Measurements from ENCODE around the gene CRIP2.
A peak's percentile ranks its signal among the peaks of the same experiment; 100 is the strongest.

The CRIP2 gene

DNA sequence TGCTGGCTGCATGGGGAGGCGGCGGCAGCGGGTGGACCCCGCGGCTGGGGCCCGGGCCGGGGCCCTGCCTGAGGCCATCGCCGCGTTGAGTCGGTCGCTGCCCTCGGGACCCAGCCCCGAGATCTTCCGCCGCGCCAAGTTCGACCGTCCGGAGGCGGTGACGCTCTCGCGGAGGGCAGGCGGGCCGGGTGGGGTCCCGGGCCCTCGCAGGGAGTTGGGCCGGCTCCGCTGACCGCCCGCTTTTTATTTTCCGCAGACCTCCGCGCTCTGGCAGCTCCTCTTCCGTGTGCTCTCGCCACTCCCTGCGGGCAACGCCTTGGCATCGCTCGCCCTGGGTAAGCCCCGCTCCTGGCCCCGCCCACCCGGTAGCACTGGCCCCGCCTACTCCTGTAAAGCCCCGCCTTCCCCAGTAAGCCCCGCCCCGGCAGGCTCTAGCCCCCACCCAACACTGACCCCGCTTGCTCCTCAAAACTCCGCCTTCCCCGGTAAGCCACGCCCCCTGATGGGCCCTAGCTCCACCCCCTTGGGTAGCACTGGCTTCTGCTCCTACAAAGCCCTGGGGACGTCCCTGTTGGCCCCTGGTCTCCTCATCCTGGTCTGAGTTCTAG lies 16.8 kb downstream of the CRIP2 start:
- Mint-ChIP-seq H3K36me3 (no peaks in the 10 kb centered on the region), H3K27me3 (no peaks in the 10 kb centered on the region), H3K9me3 (ENCODE audit: low read depth) (no peaks in the 10 kb centered on the region), H3K4me3 (peak overlapping the region; percentile 87), H3K27ac (peak overlapping the region; percentile 41), H3K4me1 (ENCODE audit: low read depth) (peaks cover 15% of the 10 kb centered on the region)

GRCh38 chr14:105492031-105492970 lies 17.7 kb downstream of the CRIP2 start:
- Mint-ChIP-seq H3K4me3 (peak overlapping the region; percentile 87), H3K36me3 (no peaks in the 10 kb centered on the region), H3K27ac (peak overlapping the region; percentile 41), H3K27me3 (no peaks in the 10 kb centered on the region), H3K9me3 (ENCODE audit: low read depth) (no peaks in the 10 kb centered on the region), H3K4me1 (ENCODE audit: low read depth) (peaks cover 15% of the 10 kb centered on the region)

GRCh38 chr14:105492971-105493871 lies 18.6 kb downstream of the CRIP2 start:
- H3K36me3 Mint-ChIP-seq = no peaks in the 10 kb centered on the region
- no peaks in the 10 kb centered on the region for H3K9me3 Mint-ChIP-seq (ENCODE audit: low read depth)
- H3K27ac Mint-ChIP-seq = no peak overlapping the region
- H3K4me1 Mint-ChIP-seq (ENCODE audit: low read depth) = peaks cover 12% of the 10 kb centered on the region
- H3K27me3 Mint-ChIP-seq = no peaks in the 10 kb centered on the region
- H3K4me3 Mint-ChIP-seq = peak overlapping the region; percentile 27

DNA sequence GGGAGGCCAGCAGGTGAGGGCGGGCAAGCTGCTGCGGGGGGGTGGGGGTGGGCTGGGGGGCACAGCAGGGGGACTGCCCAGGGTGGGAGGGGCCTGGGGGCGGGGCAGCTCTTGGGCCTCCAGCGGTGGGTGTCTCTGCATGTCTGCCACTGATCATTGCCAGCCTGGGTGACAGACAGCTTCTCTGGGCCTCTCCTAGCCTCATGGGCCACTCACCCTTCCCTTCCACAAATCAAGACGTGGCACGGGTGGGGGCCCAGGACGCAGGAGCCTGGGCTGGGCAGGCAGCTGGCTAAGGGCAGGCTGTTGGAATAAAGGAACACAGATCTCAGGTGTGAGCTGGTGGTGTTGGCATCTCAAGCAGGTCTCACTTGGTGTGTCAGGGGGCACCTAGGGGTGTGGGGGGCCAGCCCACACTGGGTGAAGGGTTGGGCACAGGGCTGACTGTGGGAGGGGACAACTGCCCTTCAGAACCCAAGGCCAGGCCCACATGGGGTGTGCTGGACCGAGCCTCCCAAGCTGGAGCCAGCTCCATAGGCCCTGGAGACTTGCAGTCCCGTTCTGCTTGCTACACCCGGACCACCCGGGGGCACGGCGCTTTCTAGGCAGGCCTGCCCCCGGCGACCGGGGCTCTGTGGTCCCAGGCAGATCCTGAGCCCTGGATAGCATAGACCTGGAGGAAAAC lies 19.4 kb downstream of the CRIP2 start:
- peaks cover 10% of the 10 kb centered on the region for H3K4me1 Mint-ChIP-seq (ENCODE audit: low read depth)
- no peaks in the 10 kb centered on the region for H3K36me3 Mint-ChIP-seq
- H3K27ac Mint-ChIP-seq = no peak overlapping the region
- no peaks in the 10 kb centered on the region for H3K27me3 Mint-ChIP-seq
- H3K9me3 Mint-ChIP-seq (ENCODE audit: low read depth) = no peaks in the 10 kb centered on the region
- H3K4me3 Mint-ChIP-seq = no peak overlapping the region

GRCh38 chr14:105494606-105494929 lies 19.9 kb downstream of the CRIP2 start:
- Mint-ChIP-seq H3K4me3 (no peak overlapping the region), H3K27ac (no peak overlapping the region)

DNA sequence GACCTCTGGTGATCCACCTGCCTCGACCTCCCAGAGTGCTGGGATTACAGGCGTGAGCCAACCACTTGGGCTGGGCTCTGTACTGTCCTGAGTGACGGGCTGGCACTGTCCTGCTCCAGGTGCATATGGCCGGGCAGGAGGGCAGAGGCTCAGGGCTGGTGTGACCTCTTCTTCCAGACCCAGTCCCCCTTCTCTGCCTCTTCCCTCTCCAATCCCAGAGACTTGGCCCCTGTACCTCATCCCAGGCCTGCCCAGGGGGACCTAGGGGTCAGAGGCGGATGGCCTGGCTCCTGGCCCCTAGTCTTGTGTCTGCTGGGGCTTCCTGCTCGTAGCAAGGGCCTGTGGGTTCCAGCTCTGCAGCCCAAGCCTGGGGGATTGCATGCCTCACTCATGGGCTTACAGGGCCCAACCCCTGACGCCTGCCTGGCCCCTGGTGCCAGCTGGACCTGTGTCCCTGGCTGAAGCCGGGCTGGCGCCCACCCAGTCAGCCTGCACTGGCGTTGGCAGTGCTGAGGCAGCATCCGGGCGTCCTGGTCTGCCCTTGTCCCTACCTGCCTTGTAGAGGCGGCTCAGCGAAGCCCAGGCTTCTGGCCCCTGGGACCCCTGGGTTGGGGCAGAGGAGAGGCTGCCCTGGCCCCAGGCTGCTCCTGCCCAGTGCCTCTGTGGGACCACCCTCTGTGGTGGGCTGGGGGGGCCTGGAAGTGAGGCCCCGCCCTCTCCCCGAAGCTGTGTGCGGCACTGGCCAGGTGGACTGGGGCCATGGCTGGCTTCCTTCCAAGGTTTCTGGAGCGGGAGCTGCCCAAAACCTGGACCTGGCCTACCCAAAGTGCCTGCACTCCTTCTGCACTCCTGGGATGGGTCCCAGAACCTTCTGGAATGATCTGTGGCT lies 20.7 kb downstream of the CRIP2 start:
- H3K9me3 Mint-ChIP-seq (ENCODE audit: low read depth) = no peaks in the 10 kb centered on the region
- no peaks in the 10 kb centered on the region for H3K27me3 Mint-ChIP-seq
- no peak overlapping the region for H3K4me3 Mint-ChIP-seq

More at GRCh38 chr14:105494606-105494929, 19.9 kb downstream of the CRIP2 start:
- Mint-ChIP-seq H3K36me3 (no peaks in the 10 kb centered on the region), H3K4me1 (ENCODE audit: low read depth) (peaks cover 4% of the 10 kb centered on the region), H3K9me3 (ENCODE audit: low read depth) (no peaks in the 10 kb centered on the region), H3K27me3 (no peaks in the 10 kb centered on the region)

DNA sequence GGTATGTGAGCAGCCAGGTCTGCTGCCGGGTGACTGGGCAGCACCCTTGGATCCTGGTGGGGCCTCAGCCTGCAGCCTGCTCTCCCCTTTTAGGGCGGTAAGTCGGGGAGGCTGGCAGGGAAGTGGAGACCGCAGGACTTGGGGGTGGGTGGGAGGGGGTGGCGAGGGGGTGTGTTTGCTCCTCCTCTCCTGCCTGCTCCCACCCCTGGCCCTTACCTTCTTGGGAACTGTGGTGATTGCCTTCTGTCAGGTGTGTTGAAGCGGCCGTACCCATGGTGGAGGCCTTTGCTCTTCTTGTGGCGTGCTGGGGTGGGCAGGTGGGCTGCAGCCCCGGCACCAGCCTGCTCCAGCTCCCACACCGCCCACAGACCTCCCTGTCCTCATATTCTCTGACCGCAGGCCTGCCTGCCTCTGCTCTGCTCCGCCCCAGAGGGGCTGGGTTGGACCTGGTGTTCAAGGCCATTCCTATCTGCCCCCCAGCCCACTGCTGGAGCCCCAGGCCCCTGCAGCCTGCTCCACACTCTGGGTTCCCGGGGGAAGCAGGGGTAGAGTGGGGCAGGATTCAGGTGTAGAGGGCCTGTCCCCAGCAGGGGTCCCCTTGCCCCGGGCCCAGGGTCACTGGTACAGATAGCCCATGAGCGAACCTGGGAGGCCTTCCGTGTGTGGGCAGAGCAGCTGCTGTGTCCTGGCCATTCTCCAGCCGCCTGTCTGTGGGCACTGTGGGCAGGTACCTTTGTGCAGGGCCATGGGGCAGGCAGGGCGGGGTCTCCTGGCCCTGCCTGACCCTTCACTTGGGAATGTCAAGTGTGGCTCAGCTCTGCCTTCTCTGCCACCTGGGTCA lies 21.6 kb downstream of the CRIP2 start:
- Mint-ChIP-seq H3K27me3 (no peaks in the 10 kb centered on the region), H3K9me3 (ENCODE audit: low read depth) (no peaks in the 10 kb centered on the region), H3K27ac (no peak overlapping the region), H3K36me3 (no peaks in the 10 kb centered on the region), H3K4me1 (ENCODE audit: low read depth) (peaks cover 3% of the 10 kb centered on the region), H3K4me3 (no peak overlapping the region)

More for the DNA sequence above, 20.7 kb downstream of the CRIP2 start:
- no peaks in the 10 kb centered on the region for H3K36me3 Mint-ChIP-seq
- H3K27ac Mint-ChIP-seq = no peak overlapping the region
- peaks cover 3% of the 10 kb centered on the region for H3K4me1 Mint-ChIP-seq (ENCODE audit: low read depth)

GRCh38 chr14:105496831-105497591 lies 22.4 kb downstream of the CRIP2 start:
- H3K36me3 Mint-ChIP-seq = no peaks in the 10 kb centered on the region
- H3K9me3 Mint-ChIP-seq (ENCODE audit: low read depth) = no peaks in the 10 kb centered on the region
- H3K27me3 Mint-ChIP-seq = no peaks in the 10 kb centered on the region
- H3K4me1 Mint-ChIP-seq (ENCODE audit: low read depth) = no peaks in the 10 kb centered on the region
- no peak overlapping the region for H3K4me3 Mint-ChIP-seq
- no peak overlapping the region for H3K27ac Mint-ChIP-seq

DNA sequence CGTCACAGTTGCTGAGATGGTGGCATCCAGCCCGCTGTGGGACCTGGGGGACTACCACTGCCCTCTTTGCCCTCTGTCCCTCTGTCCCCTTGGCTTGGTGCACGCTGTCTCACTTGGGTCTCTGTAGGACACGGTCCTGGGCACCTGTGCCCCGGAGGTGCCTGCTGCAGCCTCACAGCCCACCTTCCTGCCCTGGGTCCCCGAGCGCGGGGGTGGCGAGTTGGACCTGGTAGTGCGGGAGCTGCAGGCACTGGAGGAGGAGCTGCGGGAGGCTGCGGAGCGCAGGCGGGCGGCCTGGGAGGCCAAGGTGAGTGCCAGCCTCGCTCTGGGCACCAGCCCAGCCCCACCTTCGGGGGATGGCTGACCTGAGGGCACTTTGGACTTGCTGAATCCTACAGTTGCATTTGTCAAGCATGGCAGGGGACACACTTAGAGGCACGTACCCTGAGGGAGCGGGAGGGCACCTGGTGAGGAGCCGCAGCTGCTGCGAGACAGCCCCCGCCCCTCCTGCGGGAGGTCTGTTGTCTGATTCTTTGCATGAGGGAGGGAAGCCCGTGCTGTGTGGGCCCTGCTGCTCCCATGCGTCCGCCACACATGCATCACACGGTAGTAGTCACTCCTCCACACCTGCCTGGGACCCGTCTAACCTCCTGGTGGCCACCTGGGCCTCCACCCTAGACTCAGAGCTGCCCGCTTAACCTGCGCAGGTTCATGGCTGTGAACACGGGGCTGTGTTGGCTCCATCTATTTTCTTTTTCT lies 23.2 kb downstream of the CRIP2 start:
- no peaks in the 10 kb centered on the region for H3K36me3 Mint-ChIP-seq
- no peak overlapping the region for H3K4me3 Mint-ChIP-seq
- no peaks in the 10 kb centered on the region for H3K9me3 Mint-ChIP-seq (ENCODE audit: low read depth)
- no peaks in the 10 kb centered on the region for H3K4me1 Mint-ChIP-seq (ENCODE audit: low read depth)
- H3K27ac Mint-ChIP-seq = no peak overlapping the region
- H3K27me3 Mint-ChIP-seq = no peaks in the 10 kb centered on the region

GRCh38 chr14:105498430-105499255 lies 24.0 kb downstream of the CRIP2 start:
- Mint-ChIP-seq H3K36me3 (no peaks in the 10 kb centered on the region), H3K27me3 (no peaks in the 10 kb centered on the region), H3K9me3 (ENCODE audit: low read depth) (no peaks in the 10 kb centered on the region), H3K4me1 (ENCODE audit: low read depth) (no peaks in the 10 kb centered on the region), H3K4me3 (no peak overlapping the region), H3K27ac (no peak overlapping the region)

DNA sequence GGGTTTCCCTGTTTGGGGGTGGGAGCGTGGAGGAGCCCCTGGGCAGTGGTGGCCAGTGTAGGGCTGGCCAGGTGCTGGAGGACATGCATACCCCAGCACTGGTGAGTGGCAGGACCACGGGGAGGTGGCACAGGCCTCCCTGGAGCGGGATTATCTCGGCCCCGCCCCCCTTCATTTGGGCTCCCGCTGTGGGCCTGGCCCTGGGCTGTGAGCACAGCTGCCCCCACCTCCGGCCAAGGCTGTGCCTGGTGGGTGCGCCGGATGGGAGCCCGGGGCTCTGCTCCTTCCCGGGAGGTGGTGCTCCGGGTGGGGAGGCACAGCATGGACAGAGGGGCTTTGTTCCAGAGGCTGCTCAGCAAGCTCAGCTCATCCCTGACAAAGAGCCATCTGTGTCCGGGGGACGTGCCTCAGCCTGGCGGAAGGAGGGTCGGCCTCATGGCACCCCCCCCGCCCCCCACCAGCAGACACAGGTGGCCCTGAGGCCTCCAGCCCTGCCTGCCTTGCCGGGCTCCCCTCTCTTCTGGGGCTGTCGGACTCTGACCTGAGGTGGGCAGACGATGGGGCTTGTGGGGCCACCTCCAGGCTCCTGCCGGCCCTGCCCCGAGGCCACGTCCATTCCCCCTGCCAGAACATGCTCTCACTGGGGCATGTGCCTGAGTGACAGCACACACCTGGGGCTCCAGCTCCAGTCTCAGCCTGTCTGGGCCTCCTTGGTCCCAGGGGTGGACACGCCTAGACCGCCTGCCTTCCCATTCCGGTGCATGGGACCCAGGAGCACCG lies 24.8 kb downstream of the CRIP2 start:
- Mint-ChIP-seq H3K27ac (no peak overlapping the region), H3K27me3 (no peaks in the 10 kb centered on the region), H3K9me3 (ENCODE audit: low read depth) (no peaks in the 10 kb centered on the region), H3K36me3 (no peaks in the 10 kb centered on the region), H3K4me3 (no peak overlapping the region), H3K4me1 (ENCODE audit: low read depth) (no peaks in the 10 kb centered on the region)

Measured in activated naive CD8-positive, alpha-beta T cell (primary cell).